ENCODE measurements around the gene C9orf153. TPM values are rescaled to one million over a fixed set of nuclear protein-coding genes. Genes with fewer than 3 reads are reported as not detected.

C9orf153 gene
- total and polyA plus RNA-seq, 2 donors (not counting 1 experiment from before 2014, with no cell fraction given): 0.67 TPM; not detected in 1

DNA sequence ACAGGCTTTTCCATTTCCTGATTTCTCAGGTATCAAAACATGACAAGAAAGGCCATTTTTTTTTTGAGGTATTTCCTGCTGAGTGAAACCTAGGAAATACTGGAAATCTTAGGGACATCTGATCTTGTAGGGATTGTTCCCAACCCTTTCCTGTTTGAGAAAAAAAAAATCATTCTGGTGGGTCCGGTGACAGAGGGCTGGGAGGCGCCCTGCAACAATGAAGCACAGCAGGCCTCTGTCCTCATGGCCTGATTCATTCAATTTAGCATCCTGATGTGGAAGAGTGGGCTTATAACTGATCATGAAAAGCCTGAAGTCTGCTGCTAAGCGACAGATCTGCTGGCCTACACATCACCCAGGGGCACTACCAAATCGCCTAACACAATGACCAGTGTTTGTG lies 3.0 kb upstream of the C9orf153 start:
- H3K4me1 ChIP-seq (ENCODE audit: control insufficient read depth in 2 of 2, insufficient read depth in 2 of 2, low read length in 2 of 2): no peaks in the 10 kb centered on the region
- intact Hi-C loops (cut with micrococcal nuclease): no loop called here

GRCh38 chr9:86257391-86257790 lies 2.1 kb downstream of the C9orf153 start:
- Histone ChIP-seq H3K4me3 (ENCODE audit: control extremely low read depth in 1 of 5, extremely low read depth in 1 of 5, insufficient read depth in 1 of 5, low read depth in 2 of 5, low read length in 4 of 5) (no peak overlapping the region), H2AFZ (ENCODE audit: insufficient read depth, low read depth, low read length, poor library complexity, severe bottlenecking) (no peak overlapping the region), H3K36me3 (replicated peaks in 1 of 2; ENCODE audit: control extremely low read depth in 1 of 2, control insufficient read depth in 1 of 2, extremely low read depth in 1 of 2, insufficient read depth in 2 of 2, low read length in 1 of 2) (no peaks in the 10 kb centered on the region), H3K27ac (ENCODE audit: low read length in 2 of 2) (no peak overlapping the region), H4K20me1 (ENCODE audit: control insufficient read depth, insufficient read depth, low read length, poor library complexity, severe bottlenecking) (no peaks in the 10 kb centered on the region), H3K9ac (ENCODE audit: low read length) (no peak overlapping the region), H3K27me3 (replicated peaks in 1 of 4; ENCODE audit: control extremely low read depth in 1 of 4, control insufficient read depth in 3 of 4, insufficient read depth in 4 of 4, low read length in 3 of 4) (no peaks in the 10 kb centered on the region), H3K79me2 (ENCODE audit: control insufficient read depth, insufficient read depth, low read length) (no peaks in the 10 kb centered on the region), H3K4me2 (replicated peaks; ENCODE audit: low read depth, low read length, poor library complexity, severe bottlenecking) (no peak overlapping the region), H3K9me3 (ENCODE audit: control extremely low read depth in 1 of 3, control insufficient read depth in 2 of 3, insufficient read depth in 1 of 3, low read length in 2 of 3) (peaks cover 0 to 12% (median 7%) of the 10 kb centered on the region in 3 donors), H3K4me1 (ENCODE audit: control insufficient read depth in 2 of 2, insufficient read depth in 2 of 2, low read length in 2 of 2) (no peaks in the 10 kb centered on the region)
- CTCF ChIA-PET: interaction anchor here (0.7 to 1.0 kb wide), 2 partner anchors 18 to 42 kb away, joined by 3 to 5 read pairs; no protein-coding TSS in a partner anchor
- no CpG with 5 or more reads among the region's 2 CpGs for WGBS (ENCODE audit: insufficient coverage)
- POLR2A ChIA-PET: no interaction called here
- ATAC-seq (ENCODE audit: low read depth) (no peak), DNase-seq (no peak)
- no peak for TF ChIP-seq EZH2 (IDR thresholded peaks at IDR 0.05; ENCODE audit: borderline replicate concordance, insufficient read depth, low read depth, low read length, poor library complexity, severe bottlenecking)
- TF ChIP-seq, protein P1, sequence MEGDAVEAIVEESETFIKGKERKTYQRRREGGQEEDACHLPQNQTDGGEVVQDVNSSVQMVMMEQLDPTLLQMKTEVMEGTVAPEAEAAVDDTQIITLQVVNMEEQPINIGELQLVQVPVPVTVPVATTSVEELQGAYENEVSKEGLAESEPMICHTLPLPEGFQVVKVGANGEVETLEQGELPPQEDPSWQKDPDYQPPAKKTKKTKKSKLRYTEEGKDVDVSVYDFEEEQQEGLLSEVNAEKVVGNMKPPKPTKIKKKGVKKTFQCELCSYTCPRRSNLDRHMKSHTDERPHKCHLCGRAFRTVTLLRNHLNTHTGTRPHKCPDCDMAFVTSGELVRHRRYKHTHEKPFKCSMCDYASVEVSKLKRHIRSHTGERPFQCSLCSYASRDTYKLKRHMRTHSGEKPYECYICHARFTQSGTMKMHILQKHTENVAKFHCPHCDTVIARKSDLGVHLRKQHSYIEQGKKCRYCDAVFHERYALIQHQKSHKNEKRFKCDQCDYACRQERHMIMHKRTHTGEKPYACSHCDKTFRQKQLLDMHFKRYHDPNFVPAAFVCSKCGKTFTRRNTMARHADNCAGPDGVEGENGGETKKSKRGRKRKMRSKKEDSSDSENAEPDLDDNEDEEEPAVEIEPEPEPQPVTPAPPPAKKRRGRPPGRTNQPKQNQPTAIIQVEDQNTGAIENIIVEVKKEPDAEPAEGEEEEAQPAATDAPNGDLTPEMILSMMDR (IDR thresholded peaks at IDR 0.05): no peak
- no peak overlapping the region for H3K4me3 Mint-ChIP-seq
- no peaks in the 10 kb centered on the region for H3K27me3 Mint-ChIP-seq
- no peak overlapping the region for H3K27ac Mint-ChIP-seq
- intact Hi-C loops (cut with micrococcal nuclease): no loop called here
- H3K9me3 Mint-ChIP-seq (ENCODE audit: insufficient read depth): peaks cover 7% of the 10 kb centered on the region
- H3K4me1 Mint-ChIP-seq: no peaks in the 10 kb centered on the region

More for the DNA sequence above, 3.0 kb upstream of the C9orf153 start:
- no peak overlapping the region for H3K9ac ChIP-seq (ENCODE audit: low read length)
- no peaks in the 10 kb centered on the region for H3K79me2 ChIP-seq (ENCODE audit: control insufficient read depth, insufficient read depth, low read length)
- H3K9me3 ChIP-seq (ENCODE audit: control extremely low read depth in 1 of 3, control insufficient read depth in 2 of 3, insufficient read depth in 1 of 3, low read length in 2 of 3): no peaks in the 10 kb centered on the region
- H3K27me3 ChIP-seq (replicated peaks in 1 of 4; ENCODE audit: control extremely low read depth in 1 of 4, control insufficient read depth in 3 of 4, insufficient read depth in 4 of 4, low read length in 3 of 4): no peaks in the 10 kb centered on the region
- ChIA-PET CTCF (no interaction called here), POLR2A (no interaction called here)
- H3K4me1 Mint-ChIP-seq: no peaks in the 10 kb centered on the region
- H2AFZ ChIP-seq (ENCODE audit: insufficient read depth, low read depth, low read length, poor library complexity, severe bottlenecking): no peak overlapping the region
- peaks cover 0 to 21% of the 10 kb centered on the region in 2 experiments for H3K36me3 ChIP-seq (replicated peaks in 1 of 2; ENCODE audit: control extremely low read depth in 1 of 2, control insufficient read depth in 1 of 2, extremely low read depth in 1 of 2, insufficient read depth in 2 of 2, low read length in 1 of 2)
- ATAC-seq (ENCODE audit: low read depth) (no peak), DNase-seq (no peak)
- H3K27ac ChIP-seq (ENCODE audit: low read length in 2 of 2): no peak overlapping the region
- no peak overlapping the region for H3K27ac Mint-ChIP-seq
- no peak overlapping the region for H3K4me2 ChIP-seq (replicated peaks; ENCODE audit: low read depth, low read length, poor library complexity, severe bottlenecking)
- WGBS (ENCODE audit: insufficient coverage): 100% methylated on average over 2 of the region's 4 CpGs
- no peak overlapping the region for H3K4me3 ChIP-seq (ENCODE audit: control extremely low read depth in 1 of 5, extremely low read depth in 1 of 5, insufficient read depth in 1 of 5, low read depth in 2 of 5, low read length in 4 of 5)
- no peaks in the 10 kb centered on the region for H3K27me3 Mint-ChIP-seq
- no peaks in the 10 kb centered on the region for H3K9me3 Mint-ChIP-seq (ENCODE audit: insufficient read depth)
- TF ChIP-seq, protein P1 (IDR thresholded peaks at IDR 0.05): no peak
- TF ChIP-seq EZH2 (IDR thresholded peaks at IDR 0.05; ENCODE audit: borderline replicate concordance, insufficient read depth, low read depth, low read length, poor library complexity, severe bottlenecking): no peak
- no peak overlapping the region for H3K4me3 Mint-ChIP-seq
- H4K20me1 ChIP-seq (ENCODE audit: control insufficient read depth, insufficient read depth, low read length, poor library complexity, severe bottlenecking): no peaks in the 10 kb centered on the region
